CD4-positive, alpha-beta T cell treated with Interleukin-15 for 1 hour (primary cell): ENCODE measurements around the gene LZTR1.

ENCODE experiments used
- DNase-seq: peaks from one replicate; pipeline ENCODE4 v3.0.0-alpha.2; 2020

Gene LZTR1

GRCh38 chr22:20951151-20951931, 30.8 kb upstream of the LZTR1 start:
- DNase-seq = no peak

- DNase-seq = no peak
Measured at GRCh38 chr22:20951932-20952380, 30.1 kb upstream of the LZTR1 start.

GRCh38 chr22:20952544-20953341, 29.4 kb upstream of the LZTR1 start:
- no peak for DNase-seq

GRCh38 chr22:20953342-20953608, 28.8 kb upstream of the LZTR1 start:
- DNase-seq = no peak

GRCh38 chr22:20953668-20954500, 28.2 kb upstream of the LZTR1 start:
- no peak for DNase-seq

- DNase-seq = no peak
Measured at GRCh38 chr22:20955548-20955947, 26.5 kb upstream of the LZTR1 start.

- no peak for DNase-seq
Measured at GRCh38 chr22:20956258-20957101, 25.6 kb upstream of the LZTR1 start.

GRCh38 chr22:20957102-20957682, 24.9 kb upstream of the LZTR1 start:
- no peak for DNase-seq

- no peak for DNase-seq
Measured at GRCh38 chr22:20957683-20958431, 24.2 kb upstream of the LZTR1 start.

GRCh38 chr22:20959578-20960461, 22.3 kb upstream of the LZTR1 start:
- DNase-seq = no peak

- no peak for DNase-seq
Measured at GRCh38 chr22:20960609-20961008, 21.5 kb upstream of the LZTR1 start.

GRCh38 chr22:20962491-20962945, 19.6 kb upstream of the LZTR1 start:
- DNase-seq = no peak

GRCh38 chr22:20963201-20964052, 18.7 kb upstream of the LZTR1 start:
- no peak for DNase-seq

GRCh38 chr22:20964090-20964798, 17.9 kb upstream of the LZTR1 start:
- DNase-seq = no peak

- DNase-seq = no peak
Measured at GRCh38 chr22:20964799-20965103, 17.3 kb upstream of the LZTR1 start.

GRCh38 chr22:20965104-20965887, 16.8 kb upstream of the LZTR1 start:
- DNase-seq = no peak

- DNase-seq = no peak
Measured at GRCh38 chr22:20965888-20966855, 15.9 kb upstream of the LZTR1 start.
